PFSK-1 (cell line): ENCODE measurements around the gene GRAMD2B.

ENCODE experiments used
- FOXP2 ChIP-seq: optimal IDR thresholded peaks from 2 replicates; pipeline ENCODE3; 2011; ENCODE audit warnings: borderline replicate concordance, control low read depth, inconsistent platforms; ENCODE audit not compliant: insufficient read depth; ENCODE audit errors: extremely low read length, extremely low read depth
- POLR2AphosphoS5 ChIP-seq: IDR thresholded peaks from 2 replicates; pipeline ENCODE4 v1.6.1; 2012; ENCODE audit warnings: low read depth, mild to moderate bottlenecking, control low read depth, low read length, moderate library complexity
- REST ChIP-seq, 2 experiments: IDR thresholded peaks; 2 replicates each; pipeline versions ENCODE4 v1.6.1 to v1.8.0; 2011 to 2012; ENCODE audit warnings: low read depth in 2 of 2, low read length in 2 of 2, control low read depth in 1 of 2, inconsistent platforms in 1 of 2, mild to moderate bottlenecking in 1 of 2, moderate library complexity in 1 of 2; ENCODE audit not compliant: insufficient read depth in 1 of 2
- SIN3A ChIP-seq: IDR thresholded peaks from 2 replicates; pipeline ENCODE4 v1.6.1; 2012; ENCODE audit warnings: mild to moderate bottlenecking, low read length, moderate library complexity, borderline replicate concordance; ENCODE audit not compliant: insufficient read depth
- TAF1 ChIP-seq: IDR thresholded peaks from 2 replicates; pipeline ENCODE4 v1.6.1; 2012; ENCODE audit warnings: low read length, control low read depth, borderline replicate concordance; ENCODE audit not compliant: insufficient read depth

GRCh38 chr5:126538579-126538978, 115.4 kb downstream of the GRAMD2B start:
- TF ChIP-seq REST (IDR thresholded peaks at IDR 0.05; ENCODE audit: insufficient read depth in 1 of 2, low read depth in 2 of 2, low read length in 2 of 2), result no peak
- TF ChIP-seq POLR2AphosphoS5, result no peak
- TF ChIP-seq TAF1, result no peak
- no peak for TF ChIP-seq SIN3A
- TF ChIP-seq FOXP2, result no peak
